HG03095 (cell line): ENCODE measurements around the gene MUC6.

ENCODE experiments used
- ATAC-seq: cut with Tn5 transposase; IDR thresholded peaks from one replicate; pipeline ENCODE4 v1.9.1; 2021; ENCODE audit warnings: moderate library complexity; ENCODE audit not compliant: unreplicated experiment

Gene MUC6, protein sequence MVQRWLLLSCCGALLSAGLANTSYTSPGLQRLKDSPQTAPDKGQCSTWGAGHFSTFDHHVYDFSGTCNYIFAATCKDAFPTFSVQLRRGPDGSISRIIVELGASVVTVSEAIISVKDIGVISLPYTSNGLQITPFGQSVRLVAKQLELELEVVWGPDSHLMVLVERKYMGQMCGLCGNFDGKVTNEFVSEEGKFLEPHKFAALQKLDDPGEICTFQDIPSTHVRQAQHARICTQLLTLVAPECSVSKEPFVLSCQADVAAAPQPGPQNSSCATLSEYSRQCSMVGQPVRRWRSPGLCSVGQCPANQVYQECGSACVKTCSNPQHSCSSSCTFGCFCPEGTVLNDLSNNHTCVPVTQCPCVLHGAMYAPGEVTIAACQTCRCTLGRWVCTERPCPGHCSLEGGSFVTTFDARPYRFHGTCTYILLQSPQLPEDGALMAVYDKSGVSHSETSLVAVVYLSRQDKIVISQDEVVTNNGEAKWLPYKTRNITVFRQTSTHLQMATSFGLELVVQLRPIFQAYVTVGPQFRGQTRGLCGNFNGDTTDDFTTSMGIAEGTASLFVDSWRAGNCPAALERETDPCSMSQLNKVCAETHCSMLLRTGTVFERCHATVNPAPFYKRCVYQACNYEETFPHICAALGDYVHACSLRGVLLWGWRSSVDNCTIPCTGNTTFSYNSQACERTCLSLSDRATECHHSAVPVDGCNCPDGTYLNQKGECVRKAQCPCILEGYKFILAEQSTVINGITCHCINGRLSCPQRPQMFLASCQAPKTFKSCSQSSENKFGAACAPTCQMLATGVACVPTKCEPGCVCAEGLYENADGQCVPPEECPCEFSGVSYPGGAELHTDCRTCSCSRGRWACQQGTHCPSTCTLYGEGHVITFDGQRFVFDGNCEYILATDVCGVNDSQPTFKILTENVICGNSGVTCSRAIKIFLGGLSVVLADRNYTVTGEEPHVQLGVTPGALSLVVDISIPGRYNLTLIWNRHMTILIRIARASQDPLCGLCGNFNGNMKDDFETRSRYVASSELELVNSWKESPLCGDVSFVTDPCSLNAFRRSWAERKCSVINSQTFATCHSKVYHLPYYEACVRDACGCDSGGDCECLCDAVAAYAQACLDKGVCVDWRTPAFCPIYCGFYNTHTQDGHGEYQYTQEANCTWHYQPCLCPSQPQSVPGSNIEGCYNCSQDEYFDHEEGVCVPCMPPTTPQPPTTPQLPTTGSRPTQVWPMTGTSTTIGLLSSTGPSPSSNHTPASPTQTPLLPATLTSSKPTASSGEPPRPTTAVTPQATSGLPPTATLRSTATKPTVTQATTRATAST (N-terminal part only)

DNA sequence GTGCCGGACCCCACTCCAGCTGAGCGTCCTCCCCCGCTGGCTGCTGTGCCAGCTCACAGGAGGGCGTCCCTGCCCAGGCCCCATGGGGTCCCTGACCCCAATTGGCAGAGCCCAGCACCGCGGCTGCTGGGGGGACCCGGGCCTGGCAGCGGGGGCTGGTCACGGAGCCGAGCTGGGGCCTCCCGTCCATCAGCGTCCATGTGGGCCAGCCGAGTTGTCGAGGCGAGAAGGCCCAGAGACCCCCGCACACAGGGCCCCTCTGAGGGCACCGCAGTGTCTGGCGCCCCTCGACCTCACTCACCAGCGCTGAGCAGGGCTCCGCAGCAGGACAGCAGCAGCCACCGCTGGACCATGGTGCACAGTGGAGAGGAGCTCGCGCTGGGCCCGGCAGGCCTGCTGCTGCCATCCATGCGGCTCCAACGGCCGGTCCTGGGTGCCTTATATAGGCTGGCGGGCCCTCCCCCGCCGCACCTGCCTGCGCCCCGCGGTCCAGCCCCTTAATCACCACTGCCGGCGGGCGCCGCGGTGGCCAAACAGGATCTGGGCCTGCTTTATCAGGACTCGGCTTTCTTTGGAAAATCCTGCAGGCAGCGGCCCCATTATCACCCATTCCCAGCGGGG is at the start of gene MUC6:
Gene MUC6 (minus strand): TSS at position 416 of the 621 bp plus-strand sequence. CDS start 63 bp downstream, at position 353.
- no peak for ATAC-seq

DNA sequence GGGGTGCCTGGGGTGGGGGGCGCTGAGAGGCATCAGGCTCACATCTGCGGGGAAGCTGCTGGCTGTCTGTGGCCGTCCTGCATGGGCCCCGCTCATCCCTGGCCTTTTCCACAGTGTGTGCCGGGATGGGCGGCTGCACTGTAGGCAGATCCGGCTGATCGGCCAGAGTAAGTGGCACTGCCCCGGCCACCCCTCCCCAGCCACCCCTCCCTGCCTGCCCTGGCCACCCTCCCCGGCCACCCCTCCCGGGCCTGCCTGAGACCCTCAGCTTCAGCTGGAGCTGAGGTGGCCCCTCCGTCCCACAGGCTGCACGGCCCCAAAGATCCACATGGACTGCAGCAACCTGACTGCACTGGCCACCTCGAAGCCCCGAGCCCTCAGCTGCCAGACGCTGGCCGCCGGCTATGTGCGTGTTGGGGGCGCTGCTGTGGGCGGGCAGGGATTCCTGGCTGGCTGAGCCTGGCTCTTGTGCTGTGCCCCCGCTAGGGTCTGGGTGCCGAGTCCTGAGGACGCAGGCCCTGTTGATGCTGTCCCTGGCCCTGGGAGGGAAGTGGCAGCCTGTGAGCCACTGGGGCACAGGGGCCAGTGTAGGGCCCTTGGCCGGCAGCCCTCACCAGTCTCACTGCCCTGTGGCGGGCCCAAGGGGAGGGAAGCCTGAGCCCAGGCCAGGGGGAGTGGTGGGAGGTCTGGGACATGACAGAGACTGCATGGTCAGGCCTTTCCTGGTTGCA is 49.1 kb upstream of the MUC6 start:
- no peak for ATAC-seq

DNA sequence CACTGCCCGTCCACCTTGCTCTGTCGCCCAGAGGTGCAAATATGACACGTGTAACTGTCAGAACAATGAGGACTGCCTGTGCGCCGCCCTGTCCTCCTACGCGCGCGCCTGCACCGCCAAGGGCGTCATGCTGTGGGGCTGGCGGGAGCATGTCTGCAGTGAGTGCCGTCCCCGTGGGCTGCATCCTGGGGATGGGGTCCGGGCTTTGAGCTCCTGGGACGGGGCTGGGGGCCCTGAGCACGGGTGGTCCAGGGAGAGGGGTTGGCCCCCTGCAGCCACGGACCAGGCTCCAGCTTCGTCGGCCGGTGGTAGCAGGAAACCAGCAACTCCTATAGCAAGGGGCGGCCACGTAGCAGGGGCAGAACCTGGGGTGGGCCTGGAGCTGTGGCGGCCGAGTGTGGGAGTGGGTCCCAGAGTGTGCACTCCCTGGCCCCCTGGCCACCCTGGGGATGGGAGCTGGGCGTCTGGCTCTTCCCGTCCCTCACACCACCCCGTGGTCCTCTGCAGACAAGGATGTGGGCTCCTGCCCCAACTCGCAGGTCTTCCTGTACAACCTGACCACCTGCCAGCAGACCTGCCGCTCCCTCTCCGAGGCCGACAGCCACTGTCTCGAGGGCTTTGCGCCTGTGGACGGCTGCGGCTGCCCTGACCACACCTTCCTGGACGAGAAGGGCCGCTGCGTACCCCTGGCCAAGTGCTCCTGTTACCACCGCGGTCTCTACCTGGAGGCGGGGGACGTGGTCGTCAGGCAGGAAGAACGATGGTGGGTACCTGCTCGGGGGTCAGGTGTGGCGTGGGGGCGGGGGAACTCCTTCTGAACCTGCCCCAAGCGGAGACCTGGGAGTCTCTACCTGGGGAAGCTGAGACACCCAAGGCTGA is 48.3 kb upstream of the MUC6 start:
- no peak for ATAC-seq

DNA sequence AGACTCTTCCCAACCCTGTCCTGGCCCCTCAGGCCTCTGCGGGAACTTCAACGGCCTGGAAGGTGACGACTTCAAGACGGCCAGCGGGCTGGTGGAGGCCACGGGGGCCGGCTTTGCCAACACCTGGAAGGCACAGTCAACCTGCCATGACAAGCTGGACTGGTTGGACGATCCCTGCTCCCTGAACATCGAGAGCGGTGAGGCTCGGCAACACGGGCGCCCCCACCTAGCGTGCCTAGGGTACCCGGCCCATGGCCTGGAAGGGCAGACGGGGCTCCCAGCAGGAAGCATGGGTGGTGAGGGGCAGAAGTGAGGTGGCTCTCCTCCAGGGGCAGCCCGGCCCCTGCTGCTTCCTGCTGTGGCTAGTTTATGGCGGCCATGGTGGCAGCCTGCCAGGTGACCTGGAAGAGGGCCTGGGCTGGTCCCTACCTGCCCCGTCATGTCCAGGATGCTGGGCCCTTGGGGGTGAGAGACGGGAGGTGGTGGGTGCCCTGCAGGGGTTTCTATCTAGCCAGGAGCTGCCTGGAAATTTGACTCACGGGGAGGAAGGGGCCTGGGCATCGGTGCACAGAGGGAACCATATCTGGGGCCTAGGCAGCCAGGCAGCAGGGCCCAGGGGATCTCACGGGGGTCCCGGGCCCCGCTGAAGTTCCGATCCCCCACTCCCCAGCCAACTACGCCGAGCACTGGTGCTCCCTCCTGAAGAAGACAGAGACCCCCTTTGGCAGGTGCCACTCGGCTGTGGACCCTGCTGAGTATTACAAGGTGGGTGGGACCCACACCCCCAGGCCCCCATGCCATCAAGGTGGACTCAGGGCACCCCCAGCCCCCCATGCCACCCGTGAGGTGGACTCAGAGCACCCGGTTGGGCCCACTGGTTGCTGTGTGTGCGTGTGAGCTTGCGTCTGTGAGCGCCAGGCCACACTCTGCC is 47.4 kb upstream of the MUC6 start:
- no peak for ATAC-seq

DNA sequence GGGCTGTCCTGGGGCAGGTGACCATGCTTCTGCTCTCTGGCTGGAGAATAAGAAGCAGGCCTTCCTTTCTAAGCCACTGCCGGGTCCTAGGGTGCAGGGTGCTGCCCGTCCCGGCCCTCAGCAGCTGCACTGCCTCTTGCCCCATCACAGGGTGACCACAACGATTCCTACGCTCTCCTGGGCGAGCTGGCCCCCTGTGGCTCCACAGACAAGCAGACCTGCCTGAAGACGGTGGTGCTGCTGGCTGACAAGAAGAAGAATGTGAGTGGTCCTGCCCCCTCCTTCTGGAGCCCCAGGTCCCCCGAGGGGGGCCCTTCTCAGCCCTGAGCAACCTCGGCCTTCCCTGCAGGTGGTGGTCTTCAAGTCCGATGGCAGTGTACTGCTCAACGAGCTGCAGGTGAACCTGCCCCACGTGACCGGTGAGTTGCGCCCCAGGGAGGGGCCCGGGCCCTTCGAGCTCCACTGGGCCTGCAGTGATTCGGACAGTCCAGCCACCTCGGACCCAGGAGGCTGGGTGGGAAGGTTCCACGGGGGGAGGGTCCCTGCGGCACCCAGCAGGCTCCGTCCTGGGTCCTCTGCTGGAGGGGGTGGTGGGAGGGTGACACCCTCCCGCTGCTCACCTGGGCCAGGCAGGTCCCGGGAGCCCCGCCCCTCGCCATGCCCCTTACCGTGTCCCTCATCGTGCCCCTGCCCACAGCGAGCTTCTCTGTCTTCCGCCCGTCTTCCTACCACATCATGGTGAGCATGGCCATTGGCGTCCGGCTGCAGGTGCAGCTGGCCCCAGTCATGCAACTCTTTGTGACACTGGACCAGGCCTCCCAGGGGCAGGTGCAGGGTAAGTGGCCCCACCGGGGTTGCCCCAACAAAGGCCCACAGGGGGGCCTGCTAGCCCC is 46.5 kb upstream of the MUC6 start:
- no peak for ATAC-seq

DNA sequence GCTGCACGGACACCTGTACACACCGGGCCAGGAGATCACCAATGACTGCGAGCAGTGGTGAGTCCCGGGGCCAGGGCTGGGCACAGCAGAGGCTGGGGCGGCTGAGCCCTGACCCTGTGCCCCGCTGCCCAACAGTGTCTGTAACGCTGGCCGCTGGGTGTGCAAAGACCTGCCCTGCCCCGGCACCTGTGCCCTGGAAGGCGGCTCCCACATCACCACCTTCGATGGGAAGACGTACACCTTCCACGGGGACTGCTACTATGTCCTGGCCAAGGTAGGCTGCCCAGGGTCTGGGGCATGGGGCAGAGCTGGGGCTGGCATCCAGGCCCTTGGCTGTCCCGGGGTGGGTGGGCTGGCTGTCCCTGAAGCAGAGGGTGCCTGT is 45.8 kb upstream of the MUC6 start:
- ATAC-seq = no peak

DNA sequence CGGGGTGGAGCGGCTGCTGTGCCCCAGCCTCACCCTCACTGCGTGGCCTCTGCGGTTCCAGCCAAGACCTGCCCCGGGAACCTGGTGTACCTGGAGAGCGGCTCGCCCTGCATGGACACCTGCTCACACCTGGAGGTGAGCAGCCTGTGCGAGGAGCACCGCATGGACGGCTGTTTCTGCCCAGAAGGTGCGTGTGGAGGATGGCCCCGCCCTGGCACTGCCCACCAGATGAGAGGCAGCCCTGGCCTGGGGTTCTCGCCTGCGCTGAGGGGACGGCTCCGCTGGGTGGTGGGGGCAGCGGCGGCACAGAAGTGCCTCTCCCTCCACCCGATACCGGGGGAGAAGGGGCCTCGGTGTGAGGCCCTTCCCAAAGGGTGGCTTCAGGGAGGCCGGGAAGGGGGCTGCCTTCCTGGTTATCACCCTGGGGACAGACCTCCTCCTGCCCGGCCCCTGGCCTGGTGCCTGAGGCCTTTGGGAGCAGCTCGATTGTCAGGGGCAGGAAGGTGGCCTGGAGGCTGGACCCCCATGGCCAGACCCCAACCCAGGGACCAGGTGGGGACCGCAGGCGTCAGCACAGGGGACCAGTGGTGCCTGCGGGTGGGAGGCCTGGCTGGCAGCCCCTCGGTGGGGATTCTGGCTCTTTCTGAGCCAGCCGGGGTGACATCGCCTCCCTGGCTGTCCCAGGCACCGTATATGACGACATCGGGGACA is 45.2 kb upstream of the MUC6 start:
- ATAC-seq = no peak

DNA sequence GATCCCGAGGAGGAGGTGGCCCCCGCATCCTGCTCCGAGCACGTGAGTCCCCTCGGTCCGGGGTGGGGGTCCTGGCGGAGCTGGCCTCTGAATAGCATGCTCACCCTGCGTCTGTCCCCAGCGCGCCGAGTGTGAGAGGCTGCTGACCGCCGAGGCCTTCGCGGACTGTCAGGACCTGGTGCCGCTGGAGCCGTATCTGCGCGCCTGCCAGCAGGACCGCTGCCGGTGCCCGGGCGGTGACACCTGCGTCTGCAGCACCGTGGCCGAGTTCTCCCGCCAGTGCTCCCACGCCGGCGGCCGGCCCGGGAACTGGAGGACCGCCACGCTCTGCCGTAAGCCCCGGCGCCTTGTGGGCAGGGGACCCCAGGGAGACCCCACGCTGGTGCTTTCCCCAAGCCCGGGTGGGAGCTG is 41.7 kb upstream of the MUC6 start:
- no peak for ATAC-seq

DNA sequence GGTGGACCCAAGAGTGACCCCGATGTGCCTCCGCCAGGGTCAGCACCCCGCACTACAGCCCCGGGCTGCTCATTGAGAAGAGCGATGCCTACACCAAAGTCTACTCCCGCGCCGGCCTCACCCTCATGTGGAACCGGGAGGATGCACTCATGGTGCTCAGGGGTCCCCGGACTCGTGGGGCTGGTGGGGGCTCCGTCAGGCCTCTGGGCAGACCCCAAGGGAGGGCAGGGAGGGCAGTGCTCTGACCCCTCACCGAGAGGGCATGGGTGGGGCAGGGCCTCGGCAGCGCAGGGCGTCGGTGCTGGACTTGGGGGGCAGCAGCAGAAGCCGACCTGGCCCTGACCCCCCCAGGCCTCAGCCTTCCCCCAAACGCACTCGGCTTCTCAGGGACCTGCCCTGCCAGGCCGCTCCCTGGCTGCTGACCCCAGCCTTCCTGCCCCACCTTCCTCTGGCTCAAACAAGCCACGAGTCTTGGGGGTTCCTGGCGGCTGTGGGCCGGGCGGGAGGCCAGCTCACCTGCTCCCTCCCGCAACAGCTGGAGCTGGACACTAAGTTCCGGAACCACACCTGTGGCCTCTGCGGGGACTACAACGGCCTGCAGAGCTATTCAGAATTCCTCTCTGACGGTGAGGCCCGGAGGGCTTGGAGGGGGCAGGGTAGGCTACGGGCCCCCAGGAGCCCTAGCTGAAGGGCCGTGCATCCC is 41.0 kb upstream of the MUC6 start:
- ATAC-seq = no peak

DNA sequence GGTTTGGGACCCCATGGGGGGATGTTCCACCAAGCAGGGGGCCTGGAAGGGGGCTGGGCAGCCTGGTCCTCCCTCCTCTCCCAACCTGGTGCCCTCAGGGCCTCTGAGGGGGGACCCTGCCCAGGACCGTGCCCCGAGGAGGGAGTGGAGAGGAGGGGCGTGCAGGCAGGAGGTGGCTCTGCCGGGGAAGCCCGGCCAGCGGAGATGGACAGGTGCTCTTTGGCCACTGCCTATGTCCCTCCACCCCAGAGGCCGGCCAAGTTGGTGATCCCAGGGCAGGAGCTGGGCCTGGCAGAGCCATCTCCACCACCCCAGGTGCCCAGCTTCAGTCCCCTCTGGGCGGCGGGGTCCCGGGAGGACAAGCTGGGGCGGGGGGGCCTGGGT is 40.5 kb upstream of the MUC6 start:
- ATAC-seq = no peak

DNA sequence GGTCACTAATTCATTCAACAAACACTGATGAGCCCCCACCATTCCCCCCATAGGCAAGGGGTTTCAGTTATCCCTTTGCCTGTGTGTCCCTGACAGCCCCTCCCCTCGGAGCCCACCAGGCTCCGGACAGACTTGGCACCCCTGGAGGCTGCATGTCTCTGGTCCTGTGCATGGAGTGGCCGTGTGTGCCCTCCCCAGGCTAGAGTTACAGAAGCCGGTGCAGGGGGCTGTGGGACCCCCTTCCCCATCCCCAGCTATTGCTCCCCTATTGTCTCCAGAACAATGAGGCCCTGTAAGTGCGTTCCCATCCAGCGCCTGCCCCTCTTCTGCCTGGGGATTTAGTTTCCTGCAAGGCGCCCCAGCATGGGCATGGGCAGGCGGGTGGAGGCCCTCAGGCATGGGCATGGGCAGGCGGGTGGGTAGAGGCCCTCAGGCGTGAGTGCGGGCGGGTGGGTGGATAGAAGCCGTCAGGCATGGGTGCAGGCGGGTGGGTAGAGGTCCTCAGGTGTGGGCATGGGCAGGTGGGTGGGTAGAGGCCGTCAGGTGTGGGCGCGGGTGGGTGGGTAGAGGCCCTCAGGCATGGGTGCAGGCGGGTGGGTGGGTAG is 39.6 kb upstream of the MUC6 start:
- no peak for ATAC-seq

DNA sequence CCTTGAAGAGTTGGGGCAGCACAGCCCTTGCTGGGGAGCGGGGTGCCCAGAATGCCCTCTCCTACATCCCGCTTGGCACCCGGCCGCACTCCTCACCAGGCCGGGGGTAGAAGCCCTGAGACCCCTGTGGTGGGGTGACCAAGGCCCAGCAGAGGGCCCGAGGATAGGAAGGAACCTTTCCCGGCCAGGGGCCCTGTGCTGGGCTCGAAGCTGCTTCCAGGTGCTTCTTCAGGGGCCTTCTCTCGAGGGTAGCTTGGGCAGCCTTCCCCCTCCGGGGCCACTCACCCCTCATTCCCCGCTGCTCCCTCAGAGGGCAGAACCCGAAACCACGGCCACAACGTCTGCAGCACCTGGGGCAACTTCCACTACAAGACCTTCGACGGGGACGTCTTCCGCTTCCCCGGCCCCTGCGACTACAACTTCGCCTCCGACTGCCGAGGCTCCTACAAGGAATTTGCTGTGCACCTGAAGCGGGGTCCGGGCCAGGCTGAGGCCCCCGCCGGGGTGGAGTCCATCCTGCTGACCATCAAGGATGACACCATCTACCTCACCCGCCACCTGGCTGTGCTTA is 38.9 kb upstream of the MUC6 start:
- no peak for ATAC-seq

DNA sequence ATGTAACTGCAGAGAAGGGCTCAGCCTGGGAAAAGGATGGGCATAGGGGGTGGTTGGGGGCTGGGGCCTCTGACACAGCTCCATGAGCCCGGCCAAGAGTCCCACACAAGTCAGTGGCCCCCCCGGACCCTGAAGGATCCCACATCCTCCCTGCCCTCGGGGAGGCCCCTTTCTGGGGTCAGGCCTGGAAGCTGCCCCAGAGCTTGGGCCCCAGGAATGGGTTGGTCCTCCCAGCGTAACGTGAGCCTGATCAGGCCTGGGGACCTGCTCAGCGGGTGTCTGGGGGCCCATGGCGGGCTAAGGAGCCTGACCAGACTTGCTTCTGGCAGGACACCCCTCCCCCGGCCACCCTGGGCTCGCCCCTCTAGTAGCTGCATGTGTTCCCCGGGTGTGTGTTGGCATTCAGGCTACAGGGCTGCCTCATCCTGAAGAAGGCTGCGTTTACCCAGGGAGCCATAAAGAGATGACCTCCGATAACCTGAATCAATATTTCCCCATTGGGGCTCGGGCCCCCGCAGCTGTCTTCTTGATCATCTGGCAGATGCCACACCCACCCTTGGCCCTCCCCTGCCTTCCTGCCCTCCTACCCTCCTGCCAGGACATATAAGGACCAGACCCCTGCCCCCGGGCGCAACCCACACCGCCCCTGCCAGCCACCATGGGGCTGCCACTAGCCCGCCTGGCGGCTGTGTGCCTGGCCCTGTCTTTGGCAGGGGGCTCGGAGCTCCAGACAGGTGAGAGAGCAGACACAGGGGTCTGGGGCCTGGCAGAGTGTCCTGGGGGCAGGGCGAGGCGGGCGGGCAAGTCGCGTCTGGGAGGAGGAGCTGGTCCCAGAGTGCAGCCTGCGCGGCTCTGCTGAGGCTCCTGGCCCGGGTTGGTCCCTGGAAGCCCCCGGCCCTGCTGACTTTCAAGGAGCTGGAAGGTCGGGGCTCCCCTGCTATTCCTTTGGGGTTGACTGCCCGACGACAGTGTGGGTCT is 38.0 kb upstream of the MUC6 start, which contains the start of gene MUC2:
Gene MUC2 (plus strand): TSS at position 631 of the 978 bp plus-strand sequence.
- no peak for ATAC-seq

DNA sequence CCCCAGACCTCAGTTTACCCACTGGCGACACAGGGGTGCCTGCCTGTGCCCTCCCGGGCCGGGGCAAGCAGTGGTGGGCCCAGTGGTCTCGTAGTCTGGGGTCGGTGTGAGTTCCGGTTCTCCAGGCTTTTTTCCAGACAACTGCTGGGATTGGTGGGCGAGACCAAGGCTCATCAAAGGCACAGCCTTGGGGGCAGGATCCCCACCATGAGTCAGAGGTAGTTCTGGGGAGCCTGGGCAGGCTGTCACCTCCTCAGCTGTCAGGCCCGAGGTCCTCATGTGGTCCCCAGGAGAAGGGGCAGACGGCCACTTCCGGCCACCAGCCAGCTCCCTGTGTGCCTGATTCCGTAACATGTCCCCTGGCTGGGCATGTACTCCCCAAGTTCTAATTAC is 37.3 kb upstream of the MUC6 start:
- no peak for ATAC-seq
